Stimulated activated naive CD8-positive, alpha-beta T cell treated with anti-CD3 and anti-CD28 coated beads, Interleukin-15, amount 100 ng/mL, for 72 hours (primary cell): ENCODE measurements around the gene AIFM1.
"Not testable (repeated sequence)": the region's sequence is repeated elsewhere in the genome, so short reads cannot be mapped to it uniquely, and the experiment has no call there.

Source experiments
- ATAC-seq: fragments of 150-1000 bp; cut with Tn5 transposase; 2 replicates; pipeline ENCODE4 v1.10.0; 2021; ENCODE audit warnings: mild to moderate bottlenecking, moderate library complexity
- DNase-seq, 2 donors: peaks; one replicate each; pipeline ENCODE4 v3.0.0; 2021 to 2022
- H3K27ac Mint-ChIP-seq, 2 donors: one replicate each; pipeline ENCODE4 v1.8.0; 2022; ENCODE audit warnings: mild to moderate bottlenecking in 2 of 2, mixed read lengths in 2 of 2, moderate library complexity in 2 of 2
- H3K27me3 Mint-ChIP-seq: one replicate; pipeline ENCODE4 v1.8.0; 2022; ENCODE audit warnings: mixed read lengths
- H3K4me1 Mint-ChIP-seq: one replicate; pipeline ENCODE4 v1.8.0; 2022; ENCODE audit warnings: mild to moderate bottlenecking, mixed read lengths
- H3K4me3 Mint-ChIP-seq, 2 donors: one replicate each; pipeline ENCODE4 v1.8.0; 2022; ENCODE audit warnings: mild to moderate bottlenecking in 2 of 2, mixed read lengths in 2 of 2, moderate library complexity in 1 of 2
- H3K9me3 Mint-ChIP-seq, 2 donors: one replicate each; pipeline ENCODE4 v1.8.0; 2022; ENCODE audit warnings: mixed read lengths in 2 of 2

AIFM1 gene

GRCh38 chrX:130144509-130144908, 21.1 kb downstream of the AIFM1 start:
- Mint-ChIP-seq H3K27me3 (no peaks in the 10 kb centered on the region), H3K4me1 (no peaks in the 10 kb centered on the region), H3K9me3 (no peaks in the 10 kb centered on the region), H3K27ac (no peak overlapping the region), H3K4me3 (no peak overlapping the region)
- DNase-seq (no peak), ATAC-seq (no peak)

GRCh38 chrX:130139474-130140201, 26.0 kb downstream of the AIFM1 start:
- Mint-ChIP-seq H3K9me3 (no peaks in the 10 kb centered on the region), H3K4me3 (no peak overlapping the region), H3K4me1 (no peaks in the 10 kb centered on the region), H3K27me3 (no peaks in the 10 kb centered on the region), H3K27ac (no peak overlapping the region)
- DNase-seq, result no peak
- ATAC-seq, result no peak

GRCh38 chrX:130136961-130137360, 28.7 kb downstream of the AIFM1 start:
- no peaks in the 10 kb centered on the region for H3K9me3 Mint-ChIP-seq
- no peak overlapping the region for H3K27ac Mint-ChIP-seq
- ATAC-seq (no peak), DNase-seq (no peak)
- H3K27me3 Mint-ChIP-seq, result no peaks in the 10 kb centered on the region
- H3K4me1 Mint-ChIP-seq, result no peaks in the 10 kb centered on the region
- H3K4me3 Mint-ChIP-seq, result no peak overlapping the region

- no peak overlapping the region for H3K4me3 Mint-ChIP-seq
- DNase-seq (no peak), ATAC-seq (no peak)
- no peaks in the 10 kb centered on the region for H3K9me3 Mint-ChIP-seq
- no peak overlapping the region for H3K27ac Mint-ChIP-seq
- H3K4me1 Mint-ChIP-seq, result no peaks in the 10 kb centered on the region
- no peaks in the 10 kb centered on the region for H3K27me3 Mint-ChIP-seq
Observed at GRCh38 chrX:130136496-130136895, 29.1 kb downstream of the AIFM1 start.

- no peaks in the 10 kb centered on the region for H3K27me3 Mint-ChIP-seq
- ATAC-seq (no peak), DNase-seq (no peak)
- H3K4me1 Mint-ChIP-seq, result no peaks in the 10 kb centered on the region
- no peaks in the 10 kb centered on the region for H3K9me3 Mint-ChIP-seq
- no peak overlapping the region for H3K27ac Mint-ChIP-seq
- H3K4me3 Mint-ChIP-seq, result no peak overlapping the region
Observed at GRCh38 chrX:130130990-130131389, 34.7 kb downstream of the AIFM1 start.

DNA sequence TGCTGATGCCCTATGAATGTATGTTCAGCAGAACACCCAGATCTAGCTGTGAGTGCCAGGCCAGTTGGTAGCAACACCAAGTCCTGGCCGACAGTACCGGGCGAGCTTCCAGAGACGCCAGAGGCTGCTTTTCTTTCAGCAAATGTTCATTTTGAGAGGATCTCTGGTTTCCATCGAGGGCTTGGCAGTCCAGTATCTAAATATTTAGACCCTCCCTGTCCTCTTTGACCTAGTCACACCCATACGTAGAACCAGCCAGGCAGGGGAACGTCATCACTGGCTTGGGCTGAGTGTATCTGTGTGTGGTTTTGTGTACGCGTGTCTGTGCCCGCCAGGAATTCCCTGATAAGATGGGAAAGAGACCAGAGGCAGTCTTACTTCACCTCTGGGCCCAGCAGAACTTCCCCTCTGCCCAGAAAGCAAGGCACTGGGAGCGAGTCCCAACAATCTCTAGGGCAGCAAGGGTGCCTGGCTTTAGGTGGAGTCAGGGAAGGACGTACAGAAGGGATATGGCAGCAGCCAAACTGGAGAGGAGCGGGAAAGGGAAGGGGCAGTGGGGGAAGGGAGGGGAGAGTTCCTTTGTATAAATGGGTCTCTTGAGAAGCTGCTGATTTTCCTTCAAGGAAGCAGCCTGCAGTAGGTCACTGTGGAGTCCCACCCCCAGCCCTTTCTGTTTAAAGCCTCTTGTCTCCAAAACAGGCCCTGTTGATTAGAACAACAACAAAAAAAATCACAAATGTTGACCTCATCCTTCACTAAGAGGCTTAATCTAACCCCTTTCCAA, 40.4 kb downstream of the AIFM1 start:
- peak overlapping the region in 1 of 2 donors; percentile 27 for H3K27ac Mint-ChIP-seq
- DNase-seq (no peak), ATAC-seq (no peak)
- peaks cover 3% of the 10 kb centered on the region for H3K4me1 Mint-ChIP-seq
- no peak overlapping the region for H3K4me3 Mint-ChIP-seq
- no peaks in the 10 kb centered on the region for H3K9me3 Mint-ChIP-seq
- no peaks in the 10 kb centered on the region for H3K27me3 Mint-ChIP-seq

DNA sequence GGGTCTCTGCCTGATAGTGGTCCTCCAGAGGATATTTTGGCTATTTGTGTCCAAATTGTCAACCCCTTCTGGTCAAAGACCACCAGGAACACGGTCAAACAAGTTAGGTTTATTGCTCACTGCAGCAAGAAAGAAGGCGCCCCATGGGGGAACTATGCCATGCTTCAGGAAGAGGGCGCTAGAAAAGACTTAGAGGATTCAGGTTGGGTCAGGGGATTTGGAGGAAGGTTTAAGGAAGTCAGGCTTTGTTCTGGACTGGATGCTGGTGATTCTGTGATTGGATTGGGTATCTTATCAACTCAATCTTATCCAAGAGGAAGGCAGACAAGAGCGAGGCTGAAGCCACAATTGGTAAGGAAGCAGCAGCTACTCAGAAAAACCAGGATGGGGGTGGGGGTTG, 41.1 kb downstream of the AIFM1 start:
- Mint-ChIP-seq H3K9me3 (no peaks in the 10 kb centered on the region), H3K27ac (no peak overlapping the region), H3K4me3 (no peak overlapping the region), H3K27me3 (no peaks in the 10 kb centered on the region), H3K4me1 (peaks cover 10% of the 10 kb centered on the region)
- DNase-seq (no peak), ATAC-seq (no peak)

GRCh38 chrX:130121505-130121800, 44.2 kb downstream of the AIFM1 start:
- H3K9me3 Mint-ChIP-seq, result no peaks in the 10 kb centered on the region
- peak overlapping the region; percentile 79 to 84 for H3K4me3 Mint-ChIP-seq
- no peak overlapping the region for H3K27ac Mint-ChIP-seq
- DNase-seq (no peak), ATAC-seq (no peak)
- peaks cover 30% of the 10 kb centered on the region for H3K4me1 Mint-ChIP-seq
- H3K27me3 Mint-ChIP-seq, result no peaks in the 10 kb centered on the region

- Mint-ChIP-seq H3K27ac (peak overlapping the region in 1 of 2 donors; percentile 92), H3K4me3 (peak overlapping the region; percentile 79 to 84), H3K27me3 (no peaks in the 10 kb centered on the region), H3K9me3 (no peaks in the 10 kb centered on the region), H3K4me1 (peaks cover 30% of the 10 kb centered on the region)
- DNase-seq (peak; percentile 61 to 68), ATAC-seq (peak; percentile 86)
Observed at GRCh38 chrX:130120746-130121504, 44.7 kb downstream of the AIFM1 start.

GRCh38 chrX:130120321-130120731, 45.3 kb downstream of the AIFM1 start:
- Mint-ChIP-seq H3K27ac (no peak overlapping the region), H3K4me1 (peaks cover 34% of the 10 kb centered on the region), H3K27me3 (no peaks in the 10 kb centered on the region), H3K9me3 (no peaks in the 10 kb centered on the region), H3K4me3 (peak overlapping the region; percentile 79 to 84)
- no peak for DNase-seq
- ATAC-seq, result peak; percentile 53

DNA sequence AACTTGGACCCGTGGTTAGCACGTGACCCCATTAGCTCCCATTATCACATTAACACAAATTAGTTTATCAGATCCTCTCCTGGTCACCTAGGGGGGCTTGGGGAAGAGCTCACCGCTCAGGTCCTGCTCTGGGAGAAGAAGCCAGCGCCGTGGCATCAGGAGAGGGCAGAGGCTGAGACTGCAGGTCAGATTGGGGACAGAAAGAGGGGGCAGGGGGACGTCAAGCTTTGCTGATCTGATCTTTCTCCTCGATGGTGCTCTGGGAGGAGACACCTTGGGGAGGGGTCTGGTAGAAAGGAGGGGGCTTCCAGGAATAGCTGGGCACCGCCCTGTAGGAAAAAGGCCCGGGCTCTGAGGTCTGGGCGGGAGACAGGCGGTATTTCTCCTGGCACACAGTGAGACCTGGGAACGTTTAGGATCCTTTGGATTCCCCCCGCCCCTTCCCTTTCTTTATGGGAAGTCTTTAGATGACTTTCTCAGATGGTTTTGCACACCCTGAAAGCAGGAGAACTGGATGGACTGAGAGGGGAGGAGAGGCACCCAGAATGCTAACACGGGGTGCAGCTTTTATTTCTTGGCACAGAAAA, 46.2 kb downstream of the AIFM1 start:
- Mint-ChIP-seq H3K4me3 (no peak overlapping the region), H3K4me1 (peaks cover 43% of the 10 kb centered on the region), H3K9me3 (no peaks in the 10 kb centered on the region), H3K27ac (no peak overlapping the region), H3K27me3 (no peaks in the 10 kb centered on the region)
- ATAC-seq (no peak), DNase-seq (no peak)

GRCh38 chrX:130118441-130119311, 47.0 kb downstream of the AIFM1 start:
- ATAC-seq, result peak; percentile 13
- H3K9me3 Mint-ChIP-seq, result no peaks in the 10 kb centered on the region
- H3K27me3 Mint-ChIP-seq, result no peaks in the 10 kb centered on the region
- peaks cover 50% of the 10 kb centered on the region for H3K4me1 Mint-ChIP-seq
- DNase-seq, result no peak
- no peak overlapping the region for H3K27ac Mint-ChIP-seq
- H3K4me3 Mint-ChIP-seq, result no peak overlapping the region

GRCh38 chrX:130117166-130117565, 48.5 kb downstream of the AIFM1 start:
- peak overlapping the region in 1 of 2 donors; percentile 80 for H3K27ac Mint-ChIP-seq
- no peak overlapping the region for H3K4me3 Mint-ChIP-seq
- no peaks in the 10 kb centered on the region for H3K9me3 Mint-ChIP-seq
- peaks cover 51% of the 10 kb centered on the region for H3K4me1 Mint-ChIP-seq
- DNase-seq, result no peak
- no peaks in the 10 kb centered on the region for H3K27me3 Mint-ChIP-seq
- no peak for ATAC-seq

GRCh38 chrX:130115119-130115885, 50.3 kb downstream of the AIFM1 start:
- not testable (repeated sequence) for H3K27me3 Mint-ChIP-seq, H3K27ac Mint-ChIP-seq, H3K4me3 Mint-ChIP-seq, H3K9me3 Mint-ChIP-seq, ATAC-seq
- DNase-seq, result peak in 1 of 2 donors; percentile 29
- H3K4me1 Mint-ChIP-seq, result peaks cover 54% of the 10 kb centered on the region
